Measurements from ENCODE around the gene GPC4. TPM values are rescaled to one million over a fixed set of nuclear protein-coding genes. Genes with fewer than 3 reads are reported as not detected.

The GPC4 gene
- total RNA-seq, 2 donors from 2014 or later, result 3.8 to 5.8 TPM

- no peak for DNase-seq (ENCODE audit: low spot score)
- Histone ChIP-seq H3K4me1 (no peaks in the 10 kb centered on the region), H3K4me3 (no peak overlapping the region), H3K27ac (no peak overlapping the region), H3K9me3 (no peaks in the 10 kb centered on the region), H3K27me3 (no peaks in the 10 kb centered on the region), H3K36me3 (no peaks in the 10 kb centered on the region)
- TF ChIP-seq, protein P1, sequence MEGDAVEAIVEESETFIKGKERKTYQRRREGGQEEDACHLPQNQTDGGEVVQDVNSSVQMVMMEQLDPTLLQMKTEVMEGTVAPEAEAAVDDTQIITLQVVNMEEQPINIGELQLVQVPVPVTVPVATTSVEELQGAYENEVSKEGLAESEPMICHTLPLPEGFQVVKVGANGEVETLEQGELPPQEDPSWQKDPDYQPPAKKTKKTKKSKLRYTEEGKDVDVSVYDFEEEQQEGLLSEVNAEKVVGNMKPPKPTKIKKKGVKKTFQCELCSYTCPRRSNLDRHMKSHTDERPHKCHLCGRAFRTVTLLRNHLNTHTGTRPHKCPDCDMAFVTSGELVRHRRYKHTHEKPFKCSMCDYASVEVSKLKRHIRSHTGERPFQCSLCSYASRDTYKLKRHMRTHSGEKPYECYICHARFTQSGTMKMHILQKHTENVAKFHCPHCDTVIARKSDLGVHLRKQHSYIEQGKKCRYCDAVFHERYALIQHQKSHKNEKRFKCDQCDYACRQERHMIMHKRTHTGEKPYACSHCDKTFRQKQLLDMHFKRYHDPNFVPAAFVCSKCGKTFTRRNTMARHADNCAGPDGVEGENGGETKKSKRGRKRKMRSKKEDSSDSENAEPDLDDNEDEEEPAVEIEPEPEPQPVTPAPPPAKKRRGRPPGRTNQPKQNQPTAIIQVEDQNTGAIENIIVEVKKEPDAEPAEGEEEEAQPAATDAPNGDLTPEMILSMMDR (IDR thresholded peaks at IDR 0.05), result no peak
Measured at GRCh38 chrX:133399411-133399810, 15.9 kb downstream of the GPC4 start.

DNA sequence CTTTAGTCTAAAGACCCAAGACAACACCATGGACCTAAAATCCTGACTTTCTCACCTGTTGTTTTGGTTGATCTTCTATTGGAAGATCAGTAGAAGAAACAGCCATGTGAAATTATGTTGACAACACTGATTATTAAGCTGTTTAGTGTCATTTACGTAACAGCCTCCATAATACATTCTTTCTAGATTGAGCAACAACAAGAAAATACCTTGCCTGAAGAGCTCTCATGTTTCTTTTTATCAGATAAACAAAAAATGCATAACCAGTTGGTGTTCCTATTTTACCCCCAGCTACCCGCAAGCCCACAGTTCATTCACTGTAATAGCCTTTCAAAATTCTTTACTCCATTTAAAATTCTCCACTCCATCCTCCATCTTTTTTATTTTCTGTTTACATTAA lies 20.5 kb downstream of the GPC4 start:
- Histone ChIP-seq H3K36me3 (no peaks in the 10 kb centered on the region), H3K9me3 (no peaks in the 10 kb centered on the region), H3K27me3 (no peaks in the 10 kb centered on the region), H3K27ac (no peak overlapping the region), H3K4me1 (no peaks in the 10 kb centered on the region), H3K4me3 (no peak overlapping the region)
- TF ChIP-seq, protein P1 (IDR thresholded peaks at IDR 0.05), result no peak
- no peak for DNase-seq (ENCODE audit: low spot score)

DNA sequence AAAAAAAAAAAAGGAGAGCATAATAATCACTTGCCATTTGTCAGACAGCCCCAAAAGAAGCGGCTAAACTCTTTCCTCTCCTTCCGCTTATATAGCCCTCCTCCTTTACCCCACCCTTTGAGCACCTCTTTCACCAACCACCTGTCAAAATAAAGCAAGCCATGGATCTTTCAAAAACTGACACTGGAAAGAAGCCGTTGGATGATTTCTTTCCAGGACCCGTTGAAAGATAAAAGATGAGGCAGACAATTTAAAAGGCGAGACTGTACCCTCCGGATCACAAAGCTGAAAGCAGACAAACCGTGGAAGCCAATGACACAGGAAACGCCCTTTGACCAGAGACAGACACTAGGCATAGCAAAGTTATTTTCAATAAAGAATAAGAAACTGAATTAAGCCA lies 22.6 kb downstream of the GPC4 start:
- no peaks in the 10 kb centered on the region for H3K36me3 ChIP-seq
- DNase-seq (ENCODE audit: low spot score), result no peak
- no peak overlapping the region for H3K4me3 ChIP-seq
- H3K4me1 ChIP-seq, result no peaks in the 10 kb centered on the region
- no peaks in the 10 kb centered on the region for H3K27me3 ChIP-seq
- no peak overlapping the region for H3K27ac ChIP-seq
- TF ChIP-seq, protein P1 (IDR thresholded peaks at IDR 0.05), result no peak
- H3K9me3 ChIP-seq, result no peaks in the 10 kb centered on the region

DNA sequence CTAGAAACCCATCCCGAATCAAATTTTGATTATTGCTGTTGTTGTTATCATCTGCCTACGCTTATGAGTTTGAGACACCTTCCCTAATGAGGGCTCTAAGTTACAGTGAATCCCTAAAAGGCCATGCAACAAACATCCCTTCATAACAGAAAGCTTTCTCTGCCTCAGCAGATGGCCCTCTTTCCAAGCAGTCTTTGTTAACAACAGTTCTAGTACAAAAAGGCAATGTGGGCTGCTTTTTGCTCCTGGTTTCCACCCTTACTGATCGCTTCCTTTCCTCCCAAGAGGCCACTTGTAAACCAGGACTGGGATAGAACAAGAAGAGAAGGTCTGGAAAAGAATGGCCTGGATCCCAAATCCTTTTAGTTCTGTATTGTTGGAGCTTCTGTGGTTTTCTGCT lies 24.2 kb downstream of the GPC4 start:
- no peak overlapping the region for H3K27ac ChIP-seq

DNA sequence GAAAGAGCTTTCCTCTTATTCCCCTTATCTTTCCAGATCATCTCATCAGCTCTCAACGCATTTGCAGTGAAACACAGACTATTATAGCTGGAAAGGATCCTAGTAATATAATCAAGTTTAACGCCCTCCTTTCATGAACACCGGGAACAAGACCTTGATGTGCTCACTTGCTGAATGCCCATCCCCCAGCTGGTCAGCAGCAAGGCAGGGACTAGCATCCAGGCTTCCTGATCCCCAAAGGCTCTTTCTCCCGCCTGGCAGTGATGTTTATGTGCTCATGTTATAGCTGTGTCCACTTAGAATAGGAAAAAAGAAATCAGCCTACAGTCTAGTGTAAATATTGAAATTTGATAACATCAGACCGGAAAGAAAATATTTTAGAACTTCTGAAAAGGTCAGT lies 24.6 kb downstream of the GPC4 start:
- Histone ChIP-seq H3K27ac (no peak overlapping the region), H3K27me3 (no peaks in the 10 kb centered on the region), H3K36me3 (no peaks in the 10 kb centered on the region), H3K4me1 (no peaks in the 10 kb centered on the region), H3K9me3 (no peaks in the 10 kb centered on the region), H3K4me3 (no peak overlapping the region)
- TF ChIP-seq, protein P1 (IDR thresholded peaks at IDR 0.05), result no peak
- DNase-seq (ENCODE audit: low spot score), result no peak

More for the DNA sequence above, 24.2 kb downstream of the GPC4 start:
- TF ChIP-seq, protein P1 (IDR thresholded peaks at IDR 0.05), result no peak
- Histone ChIP-seq H3K27me3 (no peaks in the 10 kb centered on the region), H3K36me3 (no peaks in the 10 kb centered on the region), H3K4me1 (no peaks in the 10 kb centered on the region), H3K9me3 (no peaks in the 10 kb centered on the region), H3K4me3 (no peak overlapping the region)
- DNase-seq (ENCODE audit: low spot score), result no peak

- no peak overlapping the region for H3K27ac ChIP-seq
- TF ChIP-seq, protein P1 (IDR thresholded peaks at IDR 0.05), result no peak
- H3K4me3 ChIP-seq, result no peak overlapping the region
- no peaks in the 10 kb centered on the region for H3K27me3 ChIP-seq
- no peak for DNase-seq (ENCODE audit: low spot score)
- no peaks in the 10 kb centered on the region for H3K4me1 ChIP-seq
- no peaks in the 10 kb centered on the region for H3K36me3 ChIP-seq
- H3K9me3 ChIP-seq, result no peaks in the 10 kb centered on the region
Measured at GRCh38 chrX:133389975-133390374, 25.3 kb downstream of the GPC4 start.

Data from right atrium auricular region (tissue), 2 donors.